ENCODE data around the gene RPL35A.
"Not testable (repeated sequence)": the region's sequence is repeated elsewhere in the genome, so short reads cannot be mapped to it uniquely, and the experiment has no call there.

The RPL35A gene

DNA sequence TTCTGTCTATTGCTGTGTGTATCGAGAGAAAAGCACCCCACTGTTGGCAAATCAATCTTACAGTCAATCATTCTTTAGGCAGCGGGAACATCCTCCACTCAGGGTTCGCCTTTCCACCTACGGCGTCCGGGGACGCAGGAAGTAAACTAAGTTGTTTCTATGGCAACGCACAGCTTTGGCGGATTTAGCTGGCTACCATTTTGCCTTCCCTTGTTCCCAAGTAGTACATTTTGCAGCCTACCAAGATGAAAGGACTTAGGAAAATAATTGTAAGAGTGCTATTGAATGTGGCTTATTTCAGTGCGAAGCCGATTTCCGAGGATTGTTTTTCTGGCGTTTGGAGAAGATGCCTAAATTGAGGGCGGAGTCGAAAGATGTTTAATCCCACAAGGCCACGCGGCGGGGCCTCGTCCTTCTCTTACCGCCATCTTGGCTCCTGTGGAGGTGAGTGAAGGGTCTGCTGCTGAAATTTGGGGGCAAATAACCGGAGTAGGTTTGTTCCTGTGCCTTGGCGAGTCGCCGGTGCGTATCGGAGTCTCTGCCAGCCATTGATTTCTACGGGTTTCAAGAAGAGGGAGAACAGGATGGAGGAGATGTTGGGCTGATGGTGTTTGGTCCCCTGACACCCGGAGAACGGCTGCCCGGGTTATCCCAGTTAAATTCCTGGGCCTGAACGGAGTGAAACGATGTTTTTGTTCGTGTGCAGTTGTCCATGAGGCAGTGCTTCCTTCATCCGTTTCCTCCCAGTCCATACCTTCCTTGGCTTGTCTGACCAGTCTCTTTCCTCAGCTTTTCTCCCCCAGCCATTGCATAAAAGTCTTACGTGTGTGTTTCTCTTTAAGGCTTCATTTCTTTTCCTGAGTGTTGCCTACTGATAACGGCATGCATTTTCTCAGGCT, at the start of gene RPL35A:
Gene RPL35A, plus strand, starts transcription at position 413 of the 899 bp plus-strand sequence. CDS start 778 bp downstream, outside the sequence.
- DNase-seq (ENCODE audit: low read depth): peak; percentile 90

DNA sequence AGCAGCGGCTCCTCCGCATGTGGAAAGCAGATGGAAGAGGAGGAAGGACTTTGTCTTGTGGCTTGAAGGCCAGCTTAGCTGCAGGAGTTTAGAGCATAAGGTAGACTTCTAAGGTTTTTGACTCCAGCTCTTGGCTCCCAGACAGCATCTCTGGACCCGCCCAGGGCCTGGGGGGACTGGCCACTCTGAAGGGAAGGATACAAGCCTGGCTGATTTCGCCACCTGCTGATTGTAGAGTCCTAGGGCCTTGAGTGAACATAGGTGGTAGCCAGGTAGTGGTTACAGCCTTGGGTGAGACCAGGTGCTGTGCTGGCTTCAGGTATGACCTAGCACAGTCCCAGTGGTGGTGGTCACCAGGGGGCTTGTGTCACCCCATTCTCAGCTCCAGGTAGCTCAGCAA, 48.4 kb upstream of the RPL35A start:
- DNase-seq (ENCODE audit: low read depth): no peak

DNA sequence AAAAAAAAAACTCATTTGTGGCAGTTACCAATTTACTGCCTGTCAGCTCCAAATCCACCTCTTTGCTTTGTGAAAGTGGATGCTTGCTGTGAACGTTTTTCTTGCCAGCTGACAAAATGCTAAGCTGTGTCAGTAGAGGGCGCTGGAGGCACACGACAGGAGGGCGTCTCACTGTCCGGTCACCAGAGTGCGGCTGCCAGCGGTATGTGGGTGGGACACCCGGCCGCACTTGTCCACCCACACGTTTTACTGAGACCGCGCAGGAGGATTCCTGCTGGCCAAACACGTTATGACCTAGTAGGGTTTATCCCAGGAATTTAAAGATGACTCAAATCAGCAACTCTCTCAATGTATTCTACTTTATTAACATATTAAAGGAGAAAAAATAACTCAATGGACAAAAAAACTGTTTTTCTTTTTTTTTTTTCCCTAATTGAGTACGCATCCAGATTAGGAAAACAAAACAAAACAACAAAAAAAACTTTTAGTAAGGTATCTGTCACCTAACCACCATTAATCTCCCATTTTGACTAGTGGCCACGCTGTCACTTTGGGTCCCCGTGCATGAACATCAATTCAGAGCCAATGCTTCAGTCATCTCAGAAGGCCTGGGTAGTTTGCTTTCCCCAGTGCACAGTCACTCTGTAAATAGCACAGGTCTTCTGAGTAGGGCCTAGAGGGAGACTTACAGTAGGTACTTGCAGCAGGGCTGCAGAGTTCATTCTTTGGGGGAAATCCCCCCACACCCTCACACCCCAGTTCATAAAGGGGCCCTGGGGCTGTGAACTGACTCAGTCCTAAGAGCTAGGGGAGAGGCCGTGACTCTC, 43.8 kb upstream of the RPL35A start:
- DNase-seq (ENCODE audit: low read depth): peak; percentile 88

DNA sequence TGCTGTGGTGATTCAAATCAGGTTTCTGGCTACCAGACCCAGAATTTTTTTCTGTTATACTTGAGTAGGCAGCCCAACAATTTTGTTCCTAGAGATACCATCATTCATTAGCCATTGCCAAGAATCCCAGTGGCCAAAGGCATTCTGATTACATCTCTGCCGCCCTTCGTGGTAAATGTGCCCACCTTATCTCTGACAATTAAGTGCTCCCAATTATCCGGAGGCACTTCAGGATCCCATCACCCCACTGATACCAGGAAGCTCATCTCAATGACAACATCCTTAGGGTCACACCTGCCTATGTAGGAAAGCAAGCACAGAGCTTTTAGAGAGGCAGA, 43.2 kb upstream of the RPL35A start:
- no peak for DNase-seq (ENCODE audit: low read depth)

DNA sequence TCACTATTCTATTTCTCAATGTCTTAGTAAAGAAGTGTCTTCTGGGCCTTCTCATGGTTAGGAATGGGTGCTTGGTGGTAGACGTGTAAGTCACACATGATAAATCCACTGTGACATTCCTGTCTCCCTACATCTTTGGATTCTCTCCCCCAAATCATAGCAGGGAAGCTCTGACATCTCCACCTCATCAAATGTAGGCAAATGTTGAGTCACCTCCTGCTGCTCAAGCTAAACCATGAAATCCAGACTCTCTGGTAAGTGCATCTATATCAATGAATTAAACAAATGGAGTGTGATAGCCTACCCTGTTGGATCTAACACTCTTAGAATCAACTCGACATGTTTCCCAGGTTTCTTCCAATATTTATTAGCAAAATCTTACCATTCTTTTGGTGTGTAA, 42.8 kb upstream of the RPL35A start:
- DNase-seq (ENCODE audit: low read depth): no peak

DNA sequence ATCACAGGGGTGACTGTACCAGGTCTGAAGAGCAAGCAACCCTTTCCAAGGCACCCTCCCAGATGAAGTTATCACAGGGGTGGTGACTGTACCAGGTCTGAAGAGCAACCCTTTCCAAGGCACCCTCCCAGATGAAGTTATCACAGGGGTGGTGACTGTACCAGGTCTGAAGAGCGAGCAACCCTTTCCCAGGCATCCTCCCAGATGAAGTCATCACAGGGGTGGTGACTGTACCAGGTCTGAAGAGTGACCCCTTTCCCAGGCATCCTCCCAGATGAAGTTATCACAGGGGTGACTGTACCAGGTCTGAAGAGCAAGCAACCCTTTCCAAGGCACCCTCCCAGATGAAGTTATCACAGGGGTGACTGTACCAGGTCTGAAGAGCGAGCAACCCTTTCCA, 41.4 kb upstream of the RPL35A start:
- not testable (repeated sequence) for DNase-seq (ENCODE audit: low read depth)

DNA sequence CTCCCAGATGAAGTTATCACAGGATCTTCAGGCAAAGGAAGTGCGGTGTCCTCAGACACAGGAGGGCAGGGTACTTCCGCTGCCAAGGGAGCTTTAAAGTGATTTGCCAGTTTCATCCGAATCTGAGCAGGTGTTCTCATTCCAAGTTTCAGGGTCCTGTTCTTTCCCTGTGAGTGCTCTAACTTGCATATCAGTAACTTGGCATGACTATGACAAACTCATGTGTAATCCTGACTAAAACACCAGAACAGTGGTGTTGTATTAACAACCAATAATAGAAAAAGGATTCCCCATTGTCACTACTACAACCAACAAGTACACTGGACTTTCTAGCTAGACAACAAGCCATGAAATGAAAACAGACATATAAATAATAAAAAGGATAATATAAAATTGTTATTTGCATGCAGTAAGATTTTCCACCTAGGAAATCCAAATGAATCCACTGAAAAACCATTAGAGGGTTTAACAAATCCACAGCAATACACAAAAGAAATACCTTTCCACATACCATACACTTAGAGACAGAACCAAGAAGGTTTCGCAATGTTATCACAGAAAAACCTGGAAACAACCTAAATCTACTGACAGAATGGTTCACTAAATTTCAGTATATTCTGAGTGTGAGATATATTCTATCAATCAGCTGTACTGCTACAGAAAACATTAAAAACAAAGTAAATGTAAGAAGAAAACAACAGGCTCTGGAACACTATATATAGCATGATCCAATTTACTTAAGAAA, 40.9 kb upstream of the RPL35A start:
- no peak for DNase-seq (ENCODE audit: low read depth)

DNA sequence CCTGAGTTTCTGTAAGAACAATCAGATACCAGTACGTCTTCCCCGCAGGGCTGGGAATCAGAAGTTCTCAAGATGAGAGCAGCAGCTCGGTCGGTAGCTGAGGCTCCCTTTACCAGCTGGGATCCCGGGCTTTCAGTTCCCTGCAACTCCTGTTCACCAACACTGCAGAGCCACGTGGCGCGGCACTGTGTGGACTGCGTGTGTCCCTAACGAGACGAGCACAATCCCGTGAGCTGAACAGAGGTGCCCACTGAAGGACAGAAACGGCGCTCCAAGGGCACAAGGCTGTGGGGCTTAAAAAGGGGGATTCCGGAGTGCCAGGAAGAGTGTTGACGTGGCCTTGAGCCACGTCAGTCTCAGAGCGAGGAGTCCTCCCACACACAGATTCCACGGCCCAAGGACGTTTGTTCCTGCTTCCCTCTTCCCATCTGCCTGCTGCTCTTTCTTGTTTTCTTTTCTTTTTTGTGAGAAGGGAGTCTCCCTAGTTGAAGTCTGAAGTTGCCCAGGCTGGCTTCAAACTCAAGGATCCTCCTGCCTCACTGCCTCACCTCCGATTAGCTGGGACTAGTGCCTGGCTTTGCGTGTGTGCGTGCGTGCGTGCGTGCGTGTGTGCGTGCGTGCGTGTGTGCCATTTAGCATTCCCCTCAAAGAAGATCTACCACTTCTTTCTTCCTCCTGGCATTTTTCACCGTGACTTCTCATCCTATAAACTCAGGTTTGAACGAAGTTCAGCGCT, 37.1 kb upstream of the RPL35A start:
- DNase-seq (ENCODE audit: low read depth): no peak

DNA sequence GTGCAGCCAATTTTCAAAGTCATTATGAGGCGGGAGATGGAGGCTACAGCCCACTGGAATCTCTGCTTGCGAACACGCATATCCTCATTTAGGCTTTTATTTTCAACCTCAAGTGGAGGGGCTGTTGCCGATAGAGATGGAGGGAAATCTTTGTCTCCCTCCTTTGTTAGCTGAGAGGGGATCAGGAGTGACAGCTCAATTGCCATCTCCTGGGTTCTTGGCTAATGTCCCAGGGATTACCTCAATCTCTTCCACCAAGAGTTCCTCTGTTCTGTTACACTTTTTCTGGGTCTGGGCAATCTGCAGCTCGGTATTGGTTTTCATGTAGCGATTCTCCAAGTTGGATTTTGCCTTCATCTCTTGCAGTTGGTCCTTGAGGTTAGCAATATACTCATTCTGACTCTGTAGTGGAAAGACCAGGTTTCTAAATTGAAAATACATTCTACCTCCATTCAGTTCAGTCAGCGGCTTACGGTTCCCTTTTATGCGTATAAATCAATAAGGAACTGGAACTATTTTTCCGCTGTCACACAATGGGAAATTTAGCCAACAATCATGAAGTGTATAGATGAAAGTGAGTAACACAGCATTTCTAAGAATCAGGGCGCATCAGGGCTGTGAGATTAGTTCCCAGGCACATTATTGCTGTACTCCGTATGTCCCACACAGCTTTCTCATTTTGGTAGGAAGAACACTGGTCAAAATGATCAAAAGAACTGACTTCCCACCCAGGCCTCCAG, 36.2 kb upstream of the RPL35A start:
- no peak for DNase-seq (ENCODE audit: low read depth)

DNA sequence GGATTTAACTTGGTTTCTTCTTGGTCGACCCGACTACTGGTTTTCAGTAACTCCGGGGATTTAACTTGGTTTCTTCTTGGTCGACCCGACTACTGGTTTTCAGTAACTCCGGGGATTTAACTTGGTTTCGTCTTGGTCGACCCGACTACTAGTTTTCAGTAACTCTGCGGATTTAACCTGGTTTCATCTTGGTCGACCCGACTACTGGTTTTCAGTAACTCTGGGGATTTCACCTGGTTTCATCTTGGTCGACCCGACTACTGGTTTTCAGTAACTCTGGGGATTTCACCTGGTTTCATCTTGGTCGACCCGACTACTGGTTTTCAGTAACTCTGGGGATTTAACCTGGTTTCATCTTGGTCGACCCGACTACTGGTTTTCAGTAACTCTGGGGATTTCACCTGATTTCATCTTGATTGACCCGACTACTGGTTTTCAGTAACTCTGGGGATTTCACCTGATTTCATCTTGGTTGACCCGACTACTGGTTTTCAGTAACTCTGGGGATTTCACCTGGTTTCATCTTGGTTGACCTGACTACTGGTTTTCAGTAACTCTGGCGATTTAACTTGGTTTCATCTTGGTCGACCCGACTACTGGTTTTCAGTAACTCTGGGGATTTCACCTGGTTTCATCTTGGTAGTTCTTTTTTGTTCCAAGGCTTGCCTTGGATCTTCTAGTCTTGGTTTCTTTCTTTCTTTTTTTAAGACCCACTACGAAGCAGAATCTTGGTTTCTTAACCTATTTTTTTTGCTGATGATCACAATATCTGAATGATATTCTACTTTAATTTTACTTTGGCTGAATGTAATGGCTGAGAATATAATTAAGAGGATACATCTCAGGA, 28.3 kb upstream of the RPL35A start:
- not testable (repeated sequence) for DNase-seq (ENCODE audit: low read depth)

DNA sequence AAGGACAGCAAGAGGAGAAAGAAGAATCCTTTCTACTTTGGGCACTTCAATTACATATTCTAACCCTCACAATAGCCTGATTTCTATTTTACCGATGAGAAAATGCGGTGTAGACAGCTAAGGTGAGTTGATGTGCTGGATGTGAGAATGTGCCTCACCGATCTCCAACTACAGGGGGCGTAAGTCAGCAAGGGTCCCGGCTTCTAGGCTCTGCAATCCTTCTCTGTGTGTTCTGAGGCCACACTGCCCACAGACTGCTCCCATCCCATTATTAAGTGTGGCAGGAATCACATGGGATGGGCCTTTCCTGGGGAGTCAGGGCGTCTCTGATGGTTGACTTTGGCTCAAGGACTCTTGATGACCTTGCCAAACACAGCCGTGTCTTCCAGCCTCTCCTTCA, 23.6 kb upstream of the RPL35A start:
- DNase-seq (ENCODE audit: low read depth): no peak

DNA sequence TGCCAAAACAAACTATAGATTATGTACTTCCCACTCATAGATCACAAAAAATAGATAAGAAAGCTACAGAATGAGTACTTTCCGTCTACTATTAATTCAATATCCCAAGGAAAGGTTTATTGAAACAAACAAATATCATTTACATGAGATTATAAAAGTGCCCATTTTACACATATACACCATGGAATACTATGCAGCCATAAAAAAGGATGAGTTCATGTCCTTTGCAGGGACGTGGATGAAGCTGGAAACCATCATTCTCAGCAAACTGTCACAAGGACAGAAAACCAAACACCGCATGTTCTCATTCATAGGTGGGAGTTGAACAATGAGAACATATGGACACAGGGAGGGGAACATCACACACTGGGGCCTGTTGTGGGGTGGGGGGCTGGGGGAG, 22.4 kb upstream of the RPL35A start:
- DNase-seq (ENCODE audit: low read depth): not testable (repeated sequence)

DNA sequence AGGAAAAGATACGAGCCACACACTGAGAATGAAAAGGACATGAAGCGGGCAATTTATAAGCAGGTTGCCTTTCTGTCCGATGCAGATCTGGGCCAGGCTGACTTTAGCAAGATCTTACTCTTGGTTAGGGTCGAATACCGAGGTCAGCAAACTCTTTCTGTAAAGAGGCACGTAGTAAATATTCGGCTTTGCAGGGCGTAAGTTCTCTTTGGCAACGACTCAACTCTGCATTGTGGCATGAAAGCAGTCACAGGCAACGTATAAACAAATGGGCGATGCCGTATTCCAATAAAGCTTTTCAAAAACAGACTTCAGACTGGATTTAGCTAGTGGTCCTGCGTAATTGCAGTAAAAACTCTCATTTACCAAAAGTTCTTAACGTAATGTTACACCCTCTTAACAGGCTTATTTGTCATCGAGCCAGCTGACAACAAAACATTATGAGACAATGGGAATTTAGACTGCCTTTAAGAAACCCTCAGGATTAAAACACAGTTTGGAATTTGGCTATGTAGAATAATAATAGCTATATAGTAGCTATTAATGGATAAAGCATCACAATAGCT, 13.1 kb upstream of the RPL35A start:
- DNase-seq (ENCODE audit: low read depth): no peak

DNA sequence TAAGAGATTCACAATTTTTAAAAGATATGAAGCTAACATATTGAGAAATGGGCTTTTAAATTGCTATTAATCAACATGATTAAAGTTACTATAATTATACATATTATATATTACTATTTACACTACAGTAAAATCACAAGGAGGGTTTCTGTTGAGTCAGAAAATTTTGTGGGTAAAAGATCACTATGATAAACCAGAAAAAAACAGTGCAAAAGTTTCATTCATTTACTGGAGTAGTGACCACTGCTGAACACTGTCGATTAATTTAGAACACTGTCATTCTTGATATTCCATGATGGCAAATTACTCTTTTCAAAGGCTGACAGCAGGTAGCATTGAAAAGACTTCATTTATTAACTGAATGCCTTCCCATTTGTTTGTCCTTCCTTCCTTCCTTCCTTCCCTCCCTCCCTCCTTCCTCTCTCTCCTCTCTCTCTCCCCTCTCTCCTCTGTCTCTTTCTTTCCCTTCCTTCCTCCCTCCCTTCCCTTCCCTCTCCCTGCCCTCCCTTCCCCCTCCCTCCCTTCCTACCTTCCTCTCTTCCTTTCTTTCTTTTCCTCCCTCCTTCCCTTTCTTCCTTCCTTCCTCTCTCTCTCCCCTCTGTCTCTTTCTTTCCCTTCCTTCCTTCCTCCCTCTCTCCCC, 9.1 kb upstream of the RPL35A start:
- DNase-seq (ENCODE audit: low read depth): no peak

DNA sequence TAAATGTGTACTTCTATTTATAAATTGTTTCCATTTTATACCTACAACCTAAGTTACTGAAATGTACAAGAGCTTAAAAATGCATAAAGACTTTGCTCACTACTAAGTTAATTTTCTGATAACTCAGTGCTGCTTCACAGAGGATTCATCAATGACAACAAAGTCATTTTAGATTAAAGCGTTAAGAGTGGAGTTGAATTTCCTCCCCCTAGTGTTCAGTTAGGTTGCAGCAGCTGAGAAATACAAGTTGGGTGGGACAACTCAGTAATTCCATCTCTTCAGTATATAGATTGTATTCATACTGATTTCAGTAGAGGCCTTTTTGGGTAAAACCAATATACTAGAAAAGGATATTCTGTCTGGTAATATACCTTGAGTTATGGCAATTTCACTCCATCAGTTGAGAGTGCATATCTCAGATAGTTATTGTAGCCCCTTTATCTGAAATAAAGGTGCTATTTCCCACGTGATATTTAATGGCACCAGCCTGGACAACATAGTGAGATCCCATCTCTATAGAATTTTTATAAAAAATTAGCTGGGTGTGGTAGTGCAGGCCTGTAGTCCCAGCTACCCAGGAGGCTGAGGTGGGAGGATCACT, 6.9 kb upstream of the RPL35A start:
- DNase-seq (ENCODE audit: low read depth): peak; percentile 27

DNA sequence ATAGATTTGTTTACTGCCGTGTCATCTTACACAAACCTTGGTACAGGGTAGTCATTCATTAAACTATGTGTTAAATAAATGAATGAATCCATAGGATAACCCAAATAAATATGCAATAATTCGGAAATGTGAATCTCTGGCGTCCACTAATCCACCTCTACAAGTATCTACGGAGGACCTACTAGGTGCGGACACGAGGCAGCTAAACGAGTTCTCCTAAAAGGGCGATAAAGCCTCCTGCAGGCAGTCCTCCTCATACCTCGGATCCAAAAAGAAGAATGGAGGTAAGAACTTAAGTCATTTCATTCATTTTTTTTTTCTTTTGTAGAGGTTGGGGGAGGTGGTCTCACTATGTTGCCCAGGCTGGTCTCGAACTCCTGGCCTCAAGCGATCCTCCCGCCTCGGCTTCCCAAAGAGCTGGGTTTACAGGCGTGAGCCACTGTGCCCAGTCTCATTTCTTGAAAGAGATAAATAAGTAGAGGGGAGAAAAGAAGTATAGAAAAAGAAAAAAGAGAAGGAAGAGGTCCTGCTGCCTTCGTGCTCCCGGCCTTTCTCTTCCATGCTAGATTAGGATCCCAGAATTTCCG, 706 bp upstream of the RPL35A start:
- no peak for DNase-seq (ENCODE audit: low read depth)

DNA sequence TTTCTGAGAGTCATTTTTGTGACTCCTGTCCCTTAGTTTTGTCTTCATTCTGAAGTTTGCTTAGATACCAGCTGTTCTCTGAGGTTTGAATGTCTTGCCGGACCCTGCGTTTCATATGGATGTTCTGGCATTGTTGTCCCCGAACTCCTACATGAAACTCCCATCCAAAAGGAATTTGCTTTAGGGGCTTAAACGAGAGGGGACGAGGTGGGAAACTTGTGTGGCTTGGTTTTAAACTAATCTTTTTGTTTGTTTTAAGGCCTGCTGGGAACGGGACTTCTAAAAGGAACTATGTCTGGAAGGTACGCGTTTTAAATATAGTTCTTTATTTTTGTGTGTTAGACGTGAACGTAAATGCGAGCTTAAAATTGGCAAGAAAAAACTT, 679 bp downstream of the RPL35A start:
- DNase-seq (ENCODE audit: low read depth): no peak

DNA sequence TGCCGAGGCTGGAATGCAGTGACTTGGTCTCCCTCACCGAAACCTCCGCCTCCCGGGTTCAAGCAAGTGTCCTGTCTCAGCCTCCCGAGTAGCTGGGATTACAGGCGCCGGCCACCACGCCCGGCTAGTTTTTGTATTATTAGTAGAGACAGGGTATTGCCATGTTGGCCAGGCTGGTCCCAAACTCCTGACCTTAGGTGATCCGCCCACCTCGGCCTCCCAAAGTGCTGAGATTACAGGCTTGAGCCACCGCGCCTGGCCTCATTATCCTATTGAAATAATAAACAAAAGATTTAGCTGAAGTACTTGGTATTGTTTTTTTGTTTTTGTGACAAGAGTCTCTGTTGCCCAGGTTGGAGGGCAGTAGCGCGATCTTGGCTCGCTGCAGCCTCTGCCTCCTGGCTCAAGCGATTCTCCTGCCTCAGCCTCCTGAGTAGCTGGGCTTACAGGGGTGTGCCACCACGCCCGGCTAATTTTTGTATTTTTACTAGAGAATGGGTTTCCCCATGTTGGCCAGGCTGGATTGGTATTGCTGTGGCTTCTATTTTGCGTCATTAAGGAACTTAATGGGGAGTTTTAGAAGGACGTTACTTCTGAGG, 1.5 kb downstream of the RPL35A start:
- no peak for DNase-seq (ENCODE audit: low read depth)
